ENCODE measurements around the gene NENF.
"Not testable (repeated sequence)": the region's sequence is repeated elsewhere in the genome, so short reads cannot be mapped to it uniquely, and the experiment has no call there.

NENF gene

DNA sequence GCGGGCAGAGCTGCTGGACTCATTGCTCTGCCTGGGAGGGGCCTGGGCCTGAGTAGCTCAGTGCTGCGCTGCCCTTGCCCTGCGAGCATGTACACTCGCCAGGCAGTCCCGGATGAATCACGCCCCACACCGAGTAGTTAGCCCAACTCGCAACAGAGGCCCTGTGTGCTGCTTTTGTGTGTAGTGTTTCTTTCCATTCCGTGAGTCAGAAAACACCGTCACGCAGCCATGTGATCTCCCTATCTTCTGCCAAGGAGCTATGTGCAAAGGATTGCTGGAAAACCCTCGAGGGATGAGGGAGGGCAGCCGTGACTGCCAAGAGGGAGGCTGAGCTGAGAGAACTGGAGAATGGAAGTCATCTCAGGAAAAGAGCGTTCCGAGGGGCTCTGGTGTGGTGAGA lies 37.3 kb downstream of the NENF start:
- DNase-seq (ENCODE audit: low spot score) = peak; percentile 97
- Histone ChIP-seq H3K4me3 (peak overlapping the region; percentile 40), H3K27ac (peak overlapping the region; percentile 82 to 87)
- TF ChIP-seq, protein P1, sequence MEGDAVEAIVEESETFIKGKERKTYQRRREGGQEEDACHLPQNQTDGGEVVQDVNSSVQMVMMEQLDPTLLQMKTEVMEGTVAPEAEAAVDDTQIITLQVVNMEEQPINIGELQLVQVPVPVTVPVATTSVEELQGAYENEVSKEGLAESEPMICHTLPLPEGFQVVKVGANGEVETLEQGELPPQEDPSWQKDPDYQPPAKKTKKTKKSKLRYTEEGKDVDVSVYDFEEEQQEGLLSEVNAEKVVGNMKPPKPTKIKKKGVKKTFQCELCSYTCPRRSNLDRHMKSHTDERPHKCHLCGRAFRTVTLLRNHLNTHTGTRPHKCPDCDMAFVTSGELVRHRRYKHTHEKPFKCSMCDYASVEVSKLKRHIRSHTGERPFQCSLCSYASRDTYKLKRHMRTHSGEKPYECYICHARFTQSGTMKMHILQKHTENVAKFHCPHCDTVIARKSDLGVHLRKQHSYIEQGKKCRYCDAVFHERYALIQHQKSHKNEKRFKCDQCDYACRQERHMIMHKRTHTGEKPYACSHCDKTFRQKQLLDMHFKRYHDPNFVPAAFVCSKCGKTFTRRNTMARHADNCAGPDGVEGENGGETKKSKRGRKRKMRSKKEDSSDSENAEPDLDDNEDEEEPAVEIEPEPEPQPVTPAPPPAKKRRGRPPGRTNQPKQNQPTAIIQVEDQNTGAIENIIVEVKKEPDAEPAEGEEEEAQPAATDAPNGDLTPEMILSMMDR (IDR thresholded peaks at IDR 0.05) = no peak

DNA sequence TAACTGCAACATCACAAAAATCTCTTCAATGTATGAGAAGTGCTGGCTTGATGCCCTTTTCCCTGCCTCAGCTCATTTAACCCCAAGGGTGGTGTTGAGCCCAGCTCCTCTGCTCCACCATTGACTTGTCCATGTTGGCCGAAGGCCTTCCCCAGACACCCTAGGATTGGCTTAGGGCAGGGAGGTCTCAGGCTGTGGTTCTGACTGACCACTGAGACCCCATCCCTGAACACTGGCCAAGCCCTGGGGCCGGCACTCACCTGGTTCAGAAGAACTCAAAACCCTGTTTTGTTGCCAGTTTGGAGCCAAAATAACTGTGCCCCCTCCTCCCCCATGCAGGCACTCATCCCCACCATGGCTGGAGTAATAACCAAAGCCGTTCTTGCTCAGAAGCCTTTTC lies 38.6 kb downstream of the NENF start:
- TF ChIP-seq, protein P1 (IDR thresholded peaks at IDR 0.05) = no peak
- DNase-seq (ENCODE audit: low spot score) = no peak
- H3K27ac ChIP-seq = no peak overlapping the region
- no peak overlapping the region for H3K4me3 ChIP-seq

DNA sequence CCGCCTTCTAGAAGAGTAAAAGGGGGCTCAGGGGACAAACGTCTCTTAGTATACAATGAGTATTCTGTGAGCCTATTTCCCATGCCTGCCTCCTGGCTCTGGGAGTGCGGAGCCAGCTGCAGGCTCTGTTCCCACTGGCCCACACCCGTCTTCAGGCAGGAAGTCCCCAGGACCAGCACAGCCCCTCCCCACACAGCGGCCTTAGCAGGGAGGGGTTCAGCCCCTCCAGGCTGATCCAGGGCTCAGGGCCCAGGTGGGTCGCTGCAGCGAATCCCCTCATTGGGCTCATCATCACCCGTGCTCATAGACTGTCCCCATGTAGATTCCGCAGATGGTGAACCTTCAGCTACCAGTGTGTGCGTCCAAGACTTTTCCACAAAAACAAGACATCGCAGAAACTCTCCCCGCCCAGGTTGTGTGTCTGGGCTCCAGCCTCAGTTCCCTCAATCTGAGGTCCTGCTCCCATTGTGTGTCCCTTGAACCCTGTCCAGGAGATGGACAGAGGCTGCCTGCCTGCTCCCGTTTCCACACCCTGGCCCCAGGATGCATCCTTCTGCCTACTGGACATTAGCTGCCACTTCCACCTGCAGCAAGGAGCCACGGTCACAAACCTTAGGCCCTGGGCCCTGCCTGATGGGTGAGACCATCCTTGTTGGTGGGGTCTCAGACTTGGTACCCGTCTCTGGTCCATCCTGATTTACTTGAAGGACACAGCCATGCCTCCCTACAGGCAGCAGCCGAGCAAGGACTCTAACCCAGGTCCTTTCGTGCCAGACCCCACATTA lies 39.4 kb downstream of the NENF start:
- DNase-seq (ENCODE audit: low spot score) = no peak
- TF ChIP-seq, protein P1 (IDR thresholded peaks at IDR 0.05) = no peak

DNA sequence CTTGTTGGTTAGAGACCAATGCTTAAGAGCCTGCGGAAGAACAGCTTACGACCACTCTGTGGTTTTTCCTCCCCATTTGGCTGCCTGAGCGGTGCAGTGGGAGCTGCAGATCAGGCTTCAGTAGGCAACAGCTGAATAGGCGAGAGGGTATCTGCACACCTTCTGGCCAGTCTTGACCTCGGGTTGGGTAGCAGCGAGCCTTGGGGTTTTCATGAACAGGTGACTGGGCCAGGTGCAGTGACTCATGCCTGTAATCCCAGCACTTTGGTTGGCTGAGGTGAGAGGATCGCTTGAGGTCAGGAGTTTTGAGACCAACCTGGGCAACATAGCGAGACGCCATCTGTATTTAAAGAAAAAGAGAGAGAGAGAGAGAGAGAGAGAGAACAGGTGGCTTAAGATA lies 41.0 kb downstream of the NENF start:
- TF ChIP-seq, protein P1 (IDR thresholded peaks at IDR 0.05) = no peak
- Histone ChIP-seq H3K27ac (no peak overlapping the region), H3K4me3 (no peak overlapping the region)
- no peak for DNase-seq (ENCODE audit: low spot score)

More for the DNA sequence above, 39.4 kb downstream of the NENF start:
- Histone ChIP-seq H3K4me3 (no peak overlapping the region), H3K27ac (no peak overlapping the region)

DNA sequence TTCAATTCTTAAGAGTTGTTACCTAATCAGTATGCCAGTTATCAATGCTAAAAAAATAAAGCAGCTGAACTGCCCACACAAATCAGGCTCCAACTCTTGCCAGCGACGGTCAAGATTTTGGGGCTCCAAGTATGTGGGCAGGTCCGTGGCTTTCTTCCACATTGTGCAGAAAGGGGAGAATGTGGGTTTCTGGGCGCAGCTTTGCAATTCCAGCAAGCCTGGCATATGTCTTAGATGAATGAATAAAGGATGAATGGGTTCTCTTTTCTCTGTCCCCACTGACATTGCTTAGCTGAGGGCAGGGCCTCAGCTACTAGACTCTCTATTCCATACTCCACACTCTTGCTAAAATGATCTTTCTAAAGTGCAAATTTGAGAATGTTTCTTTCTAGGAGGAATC lies 42.4 kb downstream of the NENF start:
- TF ChIP-seq, protein P1 (IDR thresholded peaks at IDR 0.05) = no peak
- Histone ChIP-seq H3K4me3 (no peak overlapping the region), H3K27ac (no peak overlapping the region)
- DNase-seq (ENCODE audit: low spot score) = no peak

DNA sequence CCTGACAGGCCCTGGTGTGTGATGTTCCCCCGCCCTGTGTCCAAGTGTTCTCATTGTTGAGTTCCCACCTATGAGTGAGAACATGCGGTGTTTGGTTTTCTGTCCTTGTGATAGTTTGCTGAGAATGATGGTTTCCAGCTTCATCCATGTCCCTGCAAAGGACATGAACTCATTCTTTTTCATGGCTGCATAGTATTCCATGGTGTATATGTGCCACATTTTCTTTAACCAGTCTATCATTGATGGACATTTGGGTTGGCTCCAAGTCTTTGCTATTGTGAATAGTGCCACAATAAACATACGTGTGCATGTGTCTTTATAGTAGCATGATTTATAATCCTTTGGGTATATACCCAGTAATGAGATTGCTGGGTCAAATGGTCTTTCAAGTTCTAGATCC lies 43.1 kb downstream of the NENF start:
- not testable (repeated sequence) for H3K27ac ChIP-seq; DNase-seq (ENCODE audit: low spot score); H3K4me3 ChIP-seq

DNA sequence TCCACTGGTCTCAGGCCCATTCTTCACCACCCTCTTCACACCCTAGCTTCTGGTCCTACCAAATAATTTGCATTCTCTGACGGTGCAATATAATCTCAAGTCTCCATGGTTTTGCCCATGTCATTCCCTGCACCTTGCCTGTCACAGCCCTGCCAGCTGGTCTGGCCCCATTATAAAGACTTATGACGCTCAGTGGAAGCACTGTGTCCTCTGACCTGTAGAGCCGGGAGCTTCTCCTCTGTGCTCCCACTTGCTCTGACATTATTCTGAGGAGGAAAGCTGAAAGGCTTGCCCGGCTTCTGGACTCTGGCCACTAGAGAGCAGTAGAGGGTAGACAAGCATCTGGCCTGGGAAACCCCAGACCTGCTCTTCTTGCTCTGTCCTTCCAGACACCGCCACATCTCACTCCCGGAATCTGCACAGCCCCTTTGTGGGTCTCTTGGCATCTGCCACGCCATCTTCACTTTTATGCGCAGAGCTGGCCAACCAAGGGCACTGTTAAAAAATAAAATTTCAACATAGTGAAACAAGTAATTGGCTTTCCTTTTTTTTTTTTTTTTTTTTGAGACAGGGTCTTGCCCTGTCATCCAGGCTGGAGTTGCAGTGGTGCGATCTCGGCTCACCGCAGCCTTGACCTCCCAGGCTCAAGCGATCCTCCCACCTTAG lies 44.4 kb downstream of the NENF start:
- Histone ChIP-seq H3K27ac (no peak overlapping the region), H3K4me3 (no peak overlapping the region)
- TF ChIP-seq, protein P1 (IDR thresholded peaks at IDR 0.05) = peak; percentile 80
- DNase-seq (ENCODE audit: low spot score) = peak; percentile 85

Data from coronary artery (tissue), 2 donors.